ENCODE data around the gene EFNA2. TPM values are rescaled to one million over a fixed set of nuclear protein-coding genes. Genes with fewer than 3 reads are reported as not detected.
A peak's percentile ranks its signal among the peaks of the same experiment; 100 is the strongest.

EFNA2 gene
- total RNA-seq, 1 donor from 2014 or later, result 28.0 TPM

GRCh38 chr19:1255186-1256161 is 30.2 kb upstream of the EFNA2 start:
- Mint-ChIP-seq H3K36me3 (ENCODE audit: low read depth) (peaks cover 14% of the 10 kb centered on the region), H3K27me3 (ENCODE audit: low read depth) (peaks cover 22% of the 10 kb centered on the region), H3K27ac (ENCODE audit: unreplicated experiment) (no peak overlapping the region), H3K4me3 (peak overlapping the region; percentile 80), H3K9me3 (no peaks in the 10 kb centered on the region), H3K4me1 (peaks cover 29% of the 10 kb centered on the region)
- no peak for TF ChIP-seq CTCF (conservative IDR thresholded peaks at IDR 0.05)
- DNase-seq (ENCODE audit: low read depth, low spot score), result no peak

- peak overlapping the region; percentile 86 for H3K4me3 Mint-ChIP-seq
- peaks cover 9% of the 10 kb centered on the region for H3K36me3 Mint-ChIP-seq (ENCODE audit: low read depth)
- H3K27ac Mint-ChIP-seq (ENCODE audit: unreplicated experiment), result no peak overlapping the region
Observed at GRCh38 chr19:1256646-1257474, 28.8 kb upstream of the EFNA2 start.

GRCh38 chr19:1257475-1258162 is 28.1 kb upstream of the EFNA2 start:
- H3K4me3 Mint-ChIP-seq, result peak overlapping the region; percentile 86
- H3K36me3 Mint-ChIP-seq (ENCODE audit: low read depth), result peaks cover 9% of the 10 kb centered on the region
- H3K4me1 Mint-ChIP-seq, result peaks cover 43% of the 10 kb centered on the region

More at GRCh38 chr19:1256646-1257474, 28.8 kb upstream of the EFNA2 start:
- Mint-ChIP-seq H3K4me1 (peaks cover 37% of the 10 kb centered on the region), H3K9me3 (no peaks in the 10 kb centered on the region), H3K27me3 (ENCODE audit: low read depth) (peaks cover 25% of the 10 kb centered on the region)
- DNase-seq (ENCODE audit: low read depth, low spot score), result no peak
- no peak for TF ChIP-seq CTCF (conservative IDR thresholded peaks at IDR 0.05)

GRCh38 chr19:1258163-1258492 is 27.5 kb upstream of the EFNA2 start:
- peaks cover 27% of the 10 kb centered on the region for H3K27me3 Mint-ChIP-seq (ENCODE audit: low read depth)
- no peak for TF ChIP-seq CTCF (conservative IDR thresholded peaks at IDR 0.05)
- no peak overlapping the region for H3K27ac Mint-ChIP-seq (ENCODE audit: unreplicated experiment)
- H3K9me3 Mint-ChIP-seq, result no peaks in the 10 kb centered on the region
- peaks cover 9% of the 10 kb centered on the region for H3K36me3 Mint-ChIP-seq (ENCODE audit: low read depth)
- DNase-seq (ENCODE audit: low read depth, low spot score), result no peak
- peaks cover 47% of the 10 kb centered on the region for H3K4me1 Mint-ChIP-seq
- H3K4me3 Mint-ChIP-seq, result peak overlapping the region; percentile 86

More at GRCh38 chr19:1257475-1258162, 28.1 kb upstream of the EFNA2 start:
- Mint-ChIP-seq H3K9me3 (no peaks in the 10 kb centered on the region), H3K27me3 (ENCODE audit: low read depth) (peaks cover 26% of the 10 kb centered on the region), H3K27ac (ENCODE audit: unreplicated experiment) (no peak overlapping the region)
- TF ChIP-seq CTCF (conservative IDR thresholded peaks at IDR 0.05), result no peak
- DNase-seq (ENCODE audit: low read depth, low spot score), result no peak

GRCh38 chr19:1258707-1259205 is 26.9 kb upstream of the EFNA2 start:
- Mint-ChIP-seq H3K27ac (ENCODE audit: unreplicated experiment) (no peak overlapping the region), H3K27me3 (ENCODE audit: low read depth) (peaks cover 30% of the 10 kb centered on the region), H3K4me1 (peaks cover 51% of the 10 kb centered on the region), H3K36me3 (ENCODE audit: low read depth) (peaks cover 9% of the 10 kb centered on the region), H3K9me3 (no peaks in the 10 kb centered on the region), H3K4me3 (peak overlapping the region; percentile 86)
- DNase-seq (ENCODE audit: low read depth, low spot score), result no peak
- TF ChIP-seq CTCF (conservative IDR thresholded peaks at IDR 0.05), result no peak

All from neural crest cell (in vitro differentiated cells).